DMS 273 (cell line): Measurements from ENCODE around the gene NHP2.

ENCODE experiments used
- DNase-seq: peaks from one replicate; lab custom pipeline; 2025; ENCODE audit not compliant: unreplicated experiment; lab: John Stamatoyannopoulos, UW

Gene NHP2

DNA sequence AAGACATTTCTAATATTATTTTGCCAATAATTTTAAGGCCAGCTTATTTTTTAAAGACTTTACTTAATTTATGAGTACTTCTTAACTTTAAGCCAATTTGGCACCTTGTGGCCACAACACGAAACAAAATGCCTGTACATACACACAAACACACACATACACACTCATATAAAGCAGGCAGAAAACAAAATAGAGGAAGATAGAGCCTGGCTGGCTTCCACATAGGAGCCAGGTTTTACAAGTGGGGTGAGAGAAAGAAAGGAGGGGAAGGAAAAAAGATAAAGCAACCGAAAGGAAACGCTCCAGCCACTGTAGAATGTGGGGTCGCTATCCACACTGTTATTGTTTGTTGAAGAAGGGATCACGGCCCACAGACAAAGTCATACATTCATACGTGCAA, 23.1 kb upstream of the NHP2 start:
- no peak for DNase-seq

DNA sequence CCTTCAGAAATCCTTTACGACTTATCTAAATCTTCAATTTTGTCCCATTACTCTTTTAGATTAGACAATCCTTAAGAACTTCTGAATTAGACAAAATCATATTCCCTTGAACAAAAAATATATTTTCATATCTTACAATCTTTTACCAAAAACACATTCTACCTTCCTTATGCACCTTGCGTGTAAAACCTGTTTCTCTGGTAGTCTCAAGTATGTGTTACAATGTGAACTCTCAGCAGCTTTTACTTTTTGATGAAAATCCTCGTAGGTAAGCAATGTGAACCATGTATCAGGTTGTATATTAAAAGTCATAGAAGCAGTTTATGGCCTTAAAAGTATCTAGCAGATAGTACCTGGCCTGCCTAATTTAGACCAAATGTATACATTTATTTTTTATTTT, 20.8 kb upstream of the NHP2 start:
- no peak for DNase-seq

DNA sequence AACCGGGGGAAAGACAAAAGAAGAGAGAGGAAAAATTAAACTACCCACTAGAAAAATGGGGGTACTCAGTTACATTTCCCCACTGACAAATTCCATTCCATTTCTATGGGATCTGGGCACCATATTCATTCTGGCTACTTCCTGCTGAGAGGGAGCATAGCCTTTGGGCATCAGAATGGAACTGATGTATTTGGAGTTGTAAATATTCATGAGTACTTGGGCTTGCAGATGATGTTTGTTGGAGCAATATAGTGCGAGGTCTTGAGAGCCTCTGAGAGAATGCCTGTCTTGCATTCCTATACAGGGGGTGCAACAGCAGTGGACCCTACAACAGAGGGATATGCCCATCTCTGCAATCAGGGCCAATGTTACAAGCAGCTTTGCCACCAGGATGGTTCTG, 16.8 kb upstream of the NHP2 start:
- DNase-seq: no peak

DNA sequence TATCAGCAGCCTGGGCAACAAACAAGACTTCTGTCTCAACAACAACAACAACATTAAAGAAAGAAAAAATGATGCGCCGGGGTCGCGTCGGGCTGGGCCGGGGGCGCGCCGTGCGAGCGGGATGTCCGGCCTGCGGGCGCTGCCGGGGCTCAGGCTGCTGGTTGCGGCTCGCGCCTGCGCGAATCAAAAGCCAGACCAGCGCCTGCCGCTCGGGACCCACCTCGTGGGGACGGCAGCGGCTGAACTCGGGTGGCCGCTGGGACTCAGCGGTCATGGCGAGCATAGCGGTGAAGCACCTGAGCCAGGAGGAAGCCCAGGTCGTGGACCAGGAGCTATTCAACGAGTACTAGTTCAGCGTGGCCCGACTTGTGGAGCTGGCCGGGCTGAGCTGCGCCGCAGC, 11.9 kb upstream of the NHP2 start:
- no peak for DNase-seq

DNA sequence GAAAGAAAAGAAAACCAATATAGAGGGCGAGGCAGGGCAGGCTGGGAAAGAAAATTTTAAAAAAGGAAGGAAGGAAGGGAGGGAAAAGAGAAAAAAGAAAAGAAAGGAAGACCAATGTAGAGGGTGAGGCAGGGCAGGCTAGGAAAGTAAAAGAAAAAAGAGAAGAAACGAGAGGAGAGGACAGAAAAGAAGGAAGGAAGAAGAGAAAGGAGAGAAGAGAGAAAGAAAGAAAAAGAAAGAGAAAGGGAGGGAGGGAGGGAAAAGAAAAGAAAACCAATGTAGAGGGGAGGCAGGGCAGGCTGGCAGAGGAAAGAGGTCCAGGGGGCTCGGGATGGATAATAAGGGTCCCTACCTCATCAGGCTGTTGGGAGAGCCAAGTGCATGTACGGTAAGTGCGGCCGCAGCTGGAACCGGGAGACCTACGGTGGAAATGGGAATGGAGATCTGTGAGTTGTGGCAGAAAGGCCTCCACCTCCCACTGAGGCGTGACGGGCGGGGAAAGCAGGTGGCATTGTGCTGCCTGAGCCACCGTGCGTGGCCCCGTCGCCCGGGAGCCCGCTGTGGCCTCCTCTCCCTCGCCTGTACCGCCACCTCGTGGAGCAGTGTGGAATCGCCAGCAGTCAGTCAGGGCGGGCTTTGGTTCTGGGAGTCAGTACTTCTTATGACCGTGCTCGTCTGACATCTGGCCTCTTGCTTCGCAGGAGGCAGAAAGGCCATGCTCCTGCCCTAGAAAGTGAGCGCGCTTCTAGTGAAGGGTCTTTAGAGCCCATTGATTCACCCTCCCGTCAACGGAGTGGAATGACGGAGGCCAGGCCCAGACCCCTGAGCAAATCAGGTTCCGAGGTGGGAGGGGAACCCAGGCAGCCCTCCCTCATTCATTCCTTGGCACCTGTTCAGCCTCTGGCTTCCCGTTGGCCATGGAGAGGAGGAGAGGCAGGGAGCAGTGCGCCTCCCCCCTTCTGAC, 10.4 kb upstream of the NHP2 start:
- peak; percentile 96 for DNase-seq

DNA sequence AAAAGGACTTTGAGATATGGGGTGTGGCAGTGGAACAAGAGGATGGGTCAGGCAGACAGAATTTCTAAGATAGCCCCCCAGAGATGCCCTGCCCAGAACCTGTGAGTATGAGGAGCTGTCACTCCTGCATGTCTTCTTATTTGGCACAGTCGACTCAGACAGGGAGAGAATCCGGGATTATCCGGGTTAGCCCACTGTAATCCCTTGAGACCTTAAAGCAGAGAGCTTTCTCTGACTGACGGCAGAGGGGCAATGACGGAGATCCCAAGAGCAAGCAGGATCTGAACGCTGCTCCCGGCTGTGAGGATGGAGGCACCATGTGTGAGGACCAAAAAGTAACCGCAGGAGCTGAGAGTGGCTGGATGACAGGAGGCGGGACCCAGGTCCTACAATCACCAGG, 8.8 kb upstream of the NHP2 start:
- no peak for DNase-seq

DNA sequence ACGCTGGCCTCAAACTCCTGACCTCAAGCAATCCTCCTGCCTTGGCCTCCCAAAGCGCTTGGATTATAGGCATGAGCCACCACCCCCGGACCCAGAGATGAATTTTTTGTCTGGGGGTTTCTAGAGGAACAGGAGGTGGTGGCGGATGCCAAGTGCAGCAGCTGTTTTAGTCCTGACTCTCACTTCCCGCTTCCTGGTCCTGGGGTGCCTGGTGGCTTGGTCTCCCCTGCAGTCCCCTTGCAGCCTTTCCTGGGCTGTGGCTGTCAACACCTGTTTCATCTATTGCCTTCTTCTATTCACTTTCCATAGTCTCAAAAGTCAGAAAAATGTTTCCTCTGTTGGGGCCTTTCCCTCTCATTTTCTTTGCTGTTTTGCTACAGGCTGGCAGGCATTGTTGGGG, 6.5 kb upstream of the NHP2 start:
- no peak for DNase-seq

DNA sequence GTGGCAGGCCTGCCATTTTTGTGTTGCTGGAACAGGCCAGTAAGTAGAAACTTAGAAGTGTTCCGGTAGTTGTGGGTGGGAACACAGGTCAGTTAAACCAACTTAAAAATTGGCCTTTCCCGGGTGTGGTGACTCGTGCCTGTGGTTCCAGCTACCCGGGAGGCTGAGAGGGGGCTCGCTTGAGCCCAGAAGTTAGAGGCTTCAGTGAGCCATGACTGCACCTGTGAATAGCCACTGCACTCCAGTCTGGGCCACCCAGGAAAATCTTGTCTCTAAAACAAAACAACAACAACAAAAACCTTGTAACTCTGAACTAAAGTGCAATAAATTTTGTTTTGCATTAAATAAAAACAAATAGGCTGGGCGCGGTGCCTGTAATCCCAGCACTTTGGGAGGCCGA, 1.4 kb upstream of the NHP2 start:
- no peak for DNase-seq

DNA sequence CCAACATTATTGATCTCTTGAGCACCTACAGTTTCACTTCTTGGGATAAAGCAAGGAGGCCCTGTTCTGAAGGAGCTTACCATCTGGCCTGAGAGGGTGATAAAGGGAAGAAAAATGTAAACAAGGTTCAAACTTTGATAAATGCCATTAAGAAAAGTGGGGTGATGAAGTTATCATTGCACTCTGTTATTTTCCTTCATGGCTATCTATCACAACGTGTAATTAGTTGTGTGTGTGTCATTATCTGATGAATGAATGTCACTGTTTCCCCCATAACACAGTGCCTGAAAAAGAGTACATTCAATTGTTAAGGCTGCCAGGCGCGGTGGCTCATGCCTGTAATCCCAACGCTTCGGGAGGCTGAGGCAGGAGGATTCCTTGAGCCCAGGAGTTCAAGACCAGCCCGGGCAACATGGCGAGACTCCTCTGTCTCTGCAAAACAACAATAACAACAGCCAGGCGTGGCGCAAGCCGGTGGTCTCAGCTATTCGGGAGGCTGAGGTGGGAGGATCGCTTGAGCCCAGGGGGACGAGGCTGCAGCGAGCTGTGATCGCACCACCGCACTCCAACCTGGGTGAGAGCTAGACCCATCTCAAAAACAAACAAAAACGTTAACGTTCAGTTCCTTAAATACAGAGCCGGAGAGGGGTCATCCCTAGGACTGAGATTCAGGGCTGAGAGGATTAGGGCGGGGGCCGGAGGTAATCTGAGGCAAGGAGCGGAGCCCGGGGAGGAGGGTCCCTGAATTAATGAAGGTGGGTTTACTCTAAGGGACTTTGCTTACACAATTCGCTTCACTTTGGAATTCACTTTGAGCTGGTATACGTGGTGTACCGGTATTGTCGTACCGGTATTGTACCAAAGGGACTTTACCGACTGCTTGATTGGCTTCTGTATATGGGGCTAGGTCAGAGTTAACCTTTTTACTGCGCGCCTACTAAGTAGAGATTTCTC, 917 bp downstream of the NHP2 start:
- peak; percentile 24 for DNase-seq

DNA sequence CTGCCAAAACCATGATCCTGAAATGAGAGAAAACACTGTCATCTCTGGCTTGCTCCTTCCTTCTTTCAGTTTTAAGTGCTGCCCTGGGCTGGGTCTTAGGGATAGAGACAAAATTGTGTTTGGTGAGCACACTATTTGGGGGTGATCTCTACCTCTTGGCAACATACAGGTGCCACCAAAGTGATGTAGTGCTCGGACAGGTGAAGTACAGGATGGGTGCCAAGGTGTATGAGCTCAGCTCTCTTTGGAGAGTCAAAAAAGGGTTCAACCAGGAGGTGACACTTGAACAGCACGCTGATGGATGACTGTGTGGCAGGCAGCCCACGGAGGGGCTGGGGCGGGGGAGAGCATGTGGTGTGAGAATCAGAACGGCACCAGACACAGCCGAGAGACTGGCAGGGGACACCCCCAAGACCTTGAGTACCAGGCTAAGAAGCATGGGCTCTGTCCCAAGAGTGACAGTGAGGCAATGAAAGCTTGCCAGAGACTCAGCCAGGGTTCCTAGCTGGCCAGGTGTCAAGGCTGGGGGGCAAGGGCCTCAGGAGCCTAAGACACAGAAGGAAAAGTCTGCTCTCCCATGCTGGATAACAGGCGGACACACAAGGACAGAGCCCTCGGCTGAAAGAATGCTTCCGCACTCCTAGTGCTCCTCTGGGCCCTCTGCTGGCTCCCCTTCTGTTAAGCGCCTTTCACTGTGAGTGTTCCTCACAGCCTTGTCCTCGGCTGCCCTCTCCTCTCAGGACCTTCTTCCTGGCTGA, 2.5 kb downstream of the NHP2 start:
- DNase-seq: peak; percentile 38

DNA sequence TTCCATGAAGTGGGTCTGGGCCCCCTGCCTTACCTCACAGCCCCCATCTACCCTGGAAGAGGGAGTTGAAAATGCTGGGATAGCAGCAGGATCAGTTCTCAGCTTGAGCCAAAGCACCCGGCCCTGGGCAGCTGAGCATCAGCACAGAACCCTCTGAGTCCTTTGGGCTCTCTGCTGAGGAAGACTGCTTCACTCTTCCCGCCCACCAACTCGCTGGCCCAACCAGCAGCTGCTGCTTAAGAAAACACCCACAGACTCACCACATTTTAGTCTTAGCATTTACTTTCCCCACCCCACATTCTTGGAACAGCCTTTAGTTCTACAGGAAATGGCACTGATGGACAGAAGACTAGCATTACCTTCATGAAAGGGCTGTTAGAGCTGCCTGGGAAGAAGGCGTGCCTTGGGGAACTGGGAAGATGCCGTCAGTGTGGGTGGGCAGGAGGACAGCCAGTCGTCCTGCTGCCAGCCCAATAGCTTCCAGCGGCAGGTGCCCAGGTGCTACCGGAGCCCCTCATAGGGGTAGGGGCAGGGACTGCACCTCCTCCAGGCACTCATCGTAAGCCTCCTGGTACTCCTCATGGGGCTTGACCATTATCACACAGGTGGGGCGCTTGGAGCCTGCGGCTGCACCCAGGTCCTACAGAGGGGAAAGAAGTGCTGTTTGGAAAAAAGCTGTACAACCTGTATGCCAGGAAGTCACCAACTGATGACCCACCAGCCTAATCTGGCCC, 4.3 kb downstream of the NHP2 start:
- DNase-seq: no peak

DNA sequence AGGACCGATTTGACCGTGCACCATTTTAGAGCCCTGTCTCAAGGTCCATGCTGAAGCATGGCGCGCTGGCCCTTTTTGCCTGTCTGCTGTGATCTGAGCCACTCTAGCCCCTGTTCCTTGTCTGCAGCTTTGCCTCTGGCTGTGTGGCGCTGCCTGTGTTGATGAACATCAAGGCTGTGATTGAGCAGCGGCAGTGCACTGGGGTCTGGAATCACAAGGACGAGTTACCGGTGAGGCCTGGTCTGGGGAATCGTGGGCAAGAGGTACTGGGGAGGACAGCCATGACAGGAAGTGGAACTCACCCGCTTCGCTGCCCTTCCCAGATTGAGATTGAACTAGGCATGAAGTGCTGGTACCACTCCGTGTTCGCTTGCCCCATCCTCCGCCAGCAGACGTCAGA, 6.3 kb downstream of the NHP2 start:
- no peak for DNase-seq

DNA sequence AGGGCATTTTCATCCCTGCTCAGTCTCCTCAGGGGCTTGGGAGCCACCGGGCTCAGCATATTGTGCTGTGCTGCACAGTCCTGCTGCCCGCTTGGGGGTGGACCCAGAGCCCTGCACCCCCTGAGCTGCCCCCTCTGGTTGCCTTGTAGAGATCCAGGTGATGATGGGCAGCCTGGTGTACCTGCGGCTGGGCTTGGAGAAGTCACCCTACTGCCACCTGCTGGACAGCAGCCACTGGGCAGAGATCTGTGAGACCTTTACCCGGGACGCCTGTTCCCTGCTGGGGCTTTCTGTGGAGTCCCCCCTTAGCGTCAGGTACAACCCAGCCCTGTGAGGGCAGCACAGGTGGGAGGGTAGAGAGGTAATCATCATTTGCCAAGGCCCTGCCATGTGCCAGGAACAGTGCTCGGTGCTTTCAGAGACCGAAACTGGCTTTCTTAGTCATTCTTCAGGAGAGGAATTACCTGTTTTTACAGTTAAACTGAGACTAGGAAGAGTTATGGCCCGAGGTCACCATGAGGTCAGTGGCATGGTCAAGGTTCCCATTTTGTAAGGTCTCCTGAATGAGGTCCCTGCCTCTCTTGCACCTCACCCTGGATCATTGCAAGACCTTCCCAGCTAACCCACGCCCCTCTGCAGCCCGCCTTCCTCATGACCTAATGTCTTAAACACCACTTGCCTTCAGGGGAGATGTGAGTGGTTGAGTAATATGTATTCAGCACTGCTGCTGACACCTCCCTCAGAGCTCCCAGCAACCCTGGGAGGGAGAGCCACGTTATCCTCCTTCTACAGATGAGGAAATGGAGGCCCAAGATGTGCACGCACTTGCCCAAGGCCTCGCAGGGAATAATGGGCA, 7.5 kb downstream of the NHP2 start:
- peak; percentile 78 for DNase-seq

DNA sequence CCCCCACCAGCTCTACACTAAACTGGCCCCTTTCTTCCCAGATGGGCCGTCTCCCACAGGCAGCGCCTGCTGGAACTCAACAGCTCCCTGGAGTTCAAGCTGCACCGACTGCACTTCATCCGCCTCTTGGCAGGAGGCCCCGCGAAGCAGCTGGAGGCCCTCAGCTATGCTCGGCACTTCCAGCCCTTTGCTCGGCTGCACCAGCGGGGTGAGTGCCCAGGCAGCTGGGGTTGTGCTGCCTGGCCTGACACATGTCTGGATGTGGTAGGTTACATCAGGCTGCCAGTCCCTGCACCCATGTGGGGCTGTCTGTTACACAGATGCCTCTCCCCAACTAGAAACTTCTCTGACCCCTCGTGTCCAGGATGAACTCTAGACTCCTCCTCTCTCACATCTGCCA, 9.8 kb downstream of the NHP2 start:
- peak; percentile 96 for DNase-seq

DNA sequence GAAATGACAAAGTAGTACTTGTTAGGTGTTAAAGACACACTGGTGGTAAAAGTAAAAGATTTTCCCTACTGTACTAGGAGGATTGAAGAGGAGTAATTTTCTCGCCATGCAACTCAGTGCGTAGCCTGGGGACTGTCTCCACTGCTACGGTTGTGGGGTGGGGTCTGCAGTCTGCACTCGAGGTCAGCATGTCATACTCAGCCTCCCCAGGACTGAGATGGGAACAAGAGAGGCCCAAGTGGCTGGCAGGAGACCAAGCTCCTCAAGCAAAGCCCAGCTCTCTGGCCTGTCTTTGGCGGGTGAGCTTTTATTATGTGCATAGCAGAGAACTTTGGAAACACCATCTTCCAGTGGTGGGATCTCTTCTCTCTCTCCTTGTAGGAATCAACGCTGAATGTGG, 10.4 kb downstream of the NHP2 start:
- no peak for DNase-seq

DNA sequence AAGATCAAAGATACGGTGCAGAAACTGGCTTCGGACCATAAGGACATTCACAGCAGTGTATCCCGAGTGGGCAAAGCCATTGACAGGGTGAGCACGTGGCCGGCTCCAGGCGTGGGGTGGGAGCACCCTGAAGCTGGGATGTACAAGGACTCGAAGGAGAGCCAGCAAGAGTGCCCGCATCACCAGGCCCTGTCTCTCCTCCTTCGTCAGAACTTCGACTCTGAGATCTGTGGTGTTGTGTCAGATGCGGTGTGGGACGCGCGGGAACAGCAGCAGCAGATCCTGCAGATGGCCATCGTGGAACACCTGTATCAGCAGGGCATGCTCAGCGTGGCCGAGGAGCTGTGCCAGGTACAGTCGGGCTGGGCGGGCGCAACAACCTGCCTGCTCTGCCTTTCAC, 11.0 kb downstream of the NHP2 start:
- no peak for DNase-seq

DNA sequence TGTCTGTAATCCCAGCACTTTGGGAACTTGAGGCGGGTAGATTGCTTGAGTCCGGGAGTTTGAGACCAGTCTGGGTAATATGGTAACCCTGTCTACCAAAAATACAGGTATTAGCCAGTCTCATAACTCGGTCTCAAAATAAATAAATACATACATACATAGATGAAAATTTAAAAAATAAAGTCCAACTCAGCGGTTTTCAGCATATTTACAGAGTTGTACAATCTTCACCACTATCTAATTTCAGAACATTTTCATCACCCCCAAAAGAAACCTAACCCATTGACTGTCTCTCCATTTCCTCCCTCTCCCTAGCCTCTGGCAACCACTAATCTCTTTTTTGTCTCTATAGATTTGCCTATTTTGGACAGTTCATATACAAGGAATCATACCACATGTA, 12.1 kb downstream of the NHP2 start:
- no peak for DNase-seq

DNA sequence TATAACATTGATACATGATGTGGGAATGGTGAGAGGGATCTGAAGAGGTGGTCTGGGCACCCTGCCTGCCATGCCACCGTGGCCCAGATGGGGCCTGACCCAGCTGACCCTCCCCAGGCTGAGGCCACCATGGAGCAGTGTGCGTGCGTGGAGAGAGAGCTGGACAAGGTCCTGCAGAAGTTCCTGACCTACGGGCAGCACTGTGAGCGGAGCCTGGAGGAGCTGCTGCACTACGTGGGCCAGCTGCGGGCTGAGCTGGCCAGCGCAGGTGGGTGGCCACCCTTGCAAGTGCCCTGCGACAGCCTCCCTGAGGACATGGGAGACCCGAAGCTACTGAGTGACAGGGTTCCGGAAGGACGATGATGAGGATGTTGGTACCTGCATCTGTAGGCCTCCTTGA, 15.7 kb downstream of the NHP2 start:
- no peak for DNase-seq

DNA sequence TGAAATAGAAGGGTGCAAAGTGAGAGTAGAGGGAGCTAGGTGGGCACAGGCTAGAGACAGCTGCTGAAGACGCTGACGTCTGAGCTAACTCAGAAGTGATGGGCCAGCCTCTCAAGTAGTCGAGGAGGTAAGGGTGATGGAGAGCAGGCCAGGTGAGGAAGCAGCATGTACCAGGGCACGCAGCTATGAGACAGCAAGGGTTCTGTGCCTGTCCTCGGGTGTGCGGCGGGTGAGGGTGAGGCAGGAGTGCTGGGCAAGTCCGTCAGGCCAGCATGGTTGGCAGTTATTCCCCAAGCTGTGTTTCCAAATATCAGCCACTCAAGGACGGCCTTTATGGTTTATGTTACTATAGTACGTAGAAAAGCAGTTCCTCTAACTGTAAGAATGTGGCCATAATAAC, 16.7 kb downstream of the NHP2 start:
- DNase-seq: no peak
